GM19463 (cell line): Measurements from ENCODE around the gene VPS8.
A peak's percentile ranks its signal among the peaks of the same experiment; 100 is the strongest.

ENCODE experiments used
- ATAC-seq: cut with Tn5 transposase; IDR thresholded peaks from one replicate; pipeline ENCODE4 v1.9.1; 2021; ENCODE audit warnings: mild to moderate bottlenecking, moderate library complexity; ENCODE audit not compliant: unreplicated experiment

VPS8 gene, protein sequence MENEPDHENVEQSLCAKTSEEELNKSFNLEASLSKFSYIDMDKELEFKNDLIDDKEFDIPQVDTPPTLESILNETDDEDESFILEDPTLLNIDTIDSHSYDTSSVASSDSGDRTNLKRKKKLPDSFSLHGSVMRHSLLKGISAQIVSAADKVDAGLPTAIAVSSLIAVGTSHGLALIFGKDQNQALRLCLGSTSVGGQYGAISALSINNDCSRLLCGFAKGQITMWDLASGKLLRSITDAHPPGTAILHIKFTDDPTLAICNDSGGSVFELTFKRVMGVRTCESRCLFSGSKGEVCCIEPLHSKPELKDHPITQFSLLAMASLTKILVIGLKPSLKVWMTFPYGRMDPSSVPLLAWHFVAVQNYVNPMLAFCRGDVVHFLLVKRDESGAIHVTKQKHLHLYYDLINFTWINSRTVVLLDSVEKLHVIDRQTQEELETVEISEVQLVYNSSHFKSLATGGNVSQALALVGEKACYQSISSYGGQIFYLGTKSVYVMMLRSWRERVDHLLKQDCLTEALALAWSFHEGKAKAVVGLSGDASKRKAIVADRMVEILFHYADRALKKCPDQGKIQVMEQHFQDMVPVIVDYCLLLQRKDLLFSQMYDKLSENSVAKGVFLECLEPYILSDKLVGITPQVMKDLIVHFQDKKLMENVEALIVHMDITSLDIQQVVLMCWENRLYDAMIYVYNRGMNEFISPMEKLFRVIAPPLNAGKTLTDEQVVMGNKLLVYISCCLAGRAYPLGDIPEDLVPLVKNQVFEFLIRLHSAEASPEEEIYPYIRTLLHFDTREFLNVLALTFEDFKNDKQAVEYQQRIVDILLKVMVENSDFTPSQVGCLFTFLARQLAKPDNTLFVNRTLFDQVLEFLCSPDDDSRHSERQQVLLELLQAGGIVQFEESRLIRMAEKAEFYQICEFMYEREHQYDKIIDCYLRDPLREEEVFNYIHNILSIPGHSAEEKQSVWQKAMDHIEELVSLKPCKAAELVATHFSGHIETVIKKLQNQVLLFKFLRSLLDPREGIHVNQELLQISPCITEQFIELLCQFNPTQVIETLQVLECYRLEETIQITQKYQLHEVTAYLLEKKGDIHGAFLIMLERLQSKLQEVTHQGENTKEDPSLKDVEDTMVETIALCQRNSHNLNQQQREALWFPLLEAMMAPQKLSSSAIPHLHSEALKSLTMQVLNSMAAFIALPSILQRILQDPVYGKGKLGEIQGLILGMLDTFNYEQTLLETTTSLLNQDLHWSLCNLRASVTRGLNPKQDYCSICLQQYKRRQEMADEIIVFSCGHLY (N-terminal part only)

DNA sequence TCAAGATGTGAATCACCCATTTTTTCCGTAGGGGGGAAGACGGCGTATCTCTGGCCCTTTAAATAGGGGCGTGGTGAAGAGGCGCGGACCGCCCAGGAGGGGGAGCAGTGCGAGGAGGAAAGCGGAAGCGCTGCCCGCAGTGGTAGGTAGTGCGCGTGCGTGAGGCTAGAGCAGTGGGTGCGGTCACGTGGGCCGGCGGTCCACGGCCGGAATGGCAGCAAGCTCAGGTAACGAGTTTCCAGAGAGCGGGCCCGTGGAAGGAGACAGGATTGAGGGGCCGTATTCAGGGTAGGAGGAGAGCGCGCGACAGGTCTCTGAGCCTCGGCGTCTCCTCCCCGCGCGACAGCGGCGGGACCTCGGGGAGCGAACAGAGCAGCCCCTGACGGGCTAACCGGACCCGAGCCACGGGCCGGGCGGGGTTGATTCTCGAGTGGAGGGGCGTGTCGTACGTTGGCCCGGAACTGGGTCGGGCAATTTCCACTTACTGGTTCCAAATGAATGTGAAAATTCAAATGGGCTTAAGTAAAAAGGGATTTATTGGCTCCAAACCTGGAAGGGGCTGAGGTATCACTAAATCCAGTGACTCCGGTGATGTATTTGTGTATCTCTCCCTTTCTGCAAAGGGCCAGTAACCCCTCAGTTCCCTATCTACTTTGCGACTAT, at the start of gene VPS8:
Gene VPS8, plus strand, starts transcription at position 168 of the 663 bp plus-strand sequence. CDS start 12,467 bp downstream, outside the sequence.
- peak; percentile 88 for ATAC-seq

DNA sequence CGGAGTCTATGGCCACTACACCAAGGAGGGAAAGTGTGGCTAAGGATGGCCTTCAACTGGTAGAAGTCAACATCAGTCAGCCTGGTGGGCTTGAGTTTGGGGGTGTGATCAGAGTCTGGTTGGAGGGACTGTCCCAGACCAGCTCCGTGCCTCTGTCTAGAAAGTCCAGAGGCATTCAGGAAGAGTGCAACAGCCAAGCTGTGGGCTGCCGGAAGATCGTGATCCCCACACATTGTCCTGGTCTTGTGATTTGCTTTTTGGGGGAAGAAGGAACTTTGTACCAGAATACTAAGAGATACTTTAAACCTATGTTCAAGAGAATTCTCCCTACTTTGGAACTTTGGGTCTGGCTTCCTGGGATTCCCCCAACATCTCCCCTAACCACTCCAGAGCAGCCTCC, 47.8 kb upstream of the VPS8 start:
- no peak for ATAC-seq

GRCh38 chr3:184765047-184765729, 46.8 kb upstream of the VPS8 start:
- no peak for ATAC-seq

GRCh38 chr3:184765730-184766074, 46.3 kb upstream of the VPS8 start:
- ATAC-seq = peak; percentile 68

DNA sequence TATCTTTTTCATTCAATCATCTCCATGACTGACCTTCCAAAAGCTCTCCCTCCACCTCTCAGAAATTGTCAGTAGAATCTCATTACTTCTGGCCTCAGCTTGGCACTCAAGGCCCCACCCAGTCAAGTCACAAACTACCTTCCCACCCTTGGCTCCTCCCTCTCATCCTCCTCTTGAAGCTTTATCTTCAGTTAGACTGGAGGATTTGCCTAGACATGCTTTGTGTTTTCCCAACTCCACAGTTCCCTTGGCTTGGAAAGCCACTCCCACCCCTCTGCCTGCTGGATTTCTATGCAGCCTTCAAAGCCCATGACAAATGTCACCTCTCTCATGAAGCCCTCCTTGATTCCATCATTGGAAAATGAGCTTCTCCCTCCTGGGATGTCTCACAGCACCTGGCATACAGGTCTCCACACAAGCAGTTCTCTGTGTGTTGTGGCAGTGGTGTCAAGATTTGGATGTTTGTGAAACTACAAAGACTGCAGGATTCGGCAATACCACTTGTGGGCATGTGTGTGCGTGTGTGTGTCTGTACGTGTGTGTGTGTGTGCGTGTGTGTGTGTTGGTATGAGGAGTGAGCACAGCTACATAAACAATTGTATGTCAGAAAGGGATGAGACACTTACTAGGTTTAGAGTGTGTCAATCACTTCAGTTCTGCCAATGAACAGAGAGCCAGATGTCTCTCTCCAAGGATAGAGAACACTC, 45.3 kb upstream of the VPS8 start:
- ATAC-seq = no peak

- no peak for ATAC-seq
These were observed 44.6 kb upstream of the VPS8 start for GRCh38 chr3:184767377-184767776.

DNA sequence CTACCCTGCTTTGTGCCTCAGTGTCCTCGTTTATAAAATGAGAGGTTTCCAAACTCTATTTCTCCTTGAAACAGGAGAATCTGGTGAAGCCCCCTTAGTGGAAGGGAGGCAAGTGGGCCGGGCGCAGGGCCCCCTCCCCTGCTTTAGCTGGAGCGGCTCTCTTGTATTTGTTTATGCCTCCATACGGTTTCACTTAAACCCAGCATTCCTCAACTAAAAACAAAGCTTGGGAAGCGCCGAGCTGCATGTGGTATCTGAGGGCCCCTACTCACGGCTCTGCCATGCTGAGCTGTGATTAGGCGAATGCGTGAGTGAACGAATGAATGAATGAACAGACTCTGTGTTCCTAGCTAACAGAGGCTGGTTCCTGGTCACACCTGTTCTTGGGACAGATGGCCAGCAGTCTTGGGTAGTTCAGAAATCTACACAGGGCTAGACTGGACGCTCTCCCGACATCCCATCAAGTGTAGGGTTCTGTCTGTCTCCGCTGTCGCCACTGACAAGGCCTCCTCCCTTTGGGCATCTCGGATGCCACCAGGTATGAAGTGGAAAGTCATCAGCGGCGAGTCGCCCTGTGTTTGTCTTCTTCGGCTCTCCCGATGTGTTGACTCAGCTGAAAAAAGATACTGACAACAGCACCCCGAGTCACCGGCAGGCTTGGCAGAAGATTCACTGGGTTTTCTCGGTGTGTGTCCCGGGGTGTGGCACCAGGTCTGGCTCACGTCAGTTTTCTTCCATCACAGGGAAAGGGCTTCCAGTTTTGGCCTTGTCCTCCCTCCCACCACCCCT, 42.4 kb upstream of the VPS8 start:
- ATAC-seq = no peak

GRCh38 chr3:184770541-184770940, 41.4 kb upstream of the VPS8 start:
- ATAC-seq = no peak

DNA sequence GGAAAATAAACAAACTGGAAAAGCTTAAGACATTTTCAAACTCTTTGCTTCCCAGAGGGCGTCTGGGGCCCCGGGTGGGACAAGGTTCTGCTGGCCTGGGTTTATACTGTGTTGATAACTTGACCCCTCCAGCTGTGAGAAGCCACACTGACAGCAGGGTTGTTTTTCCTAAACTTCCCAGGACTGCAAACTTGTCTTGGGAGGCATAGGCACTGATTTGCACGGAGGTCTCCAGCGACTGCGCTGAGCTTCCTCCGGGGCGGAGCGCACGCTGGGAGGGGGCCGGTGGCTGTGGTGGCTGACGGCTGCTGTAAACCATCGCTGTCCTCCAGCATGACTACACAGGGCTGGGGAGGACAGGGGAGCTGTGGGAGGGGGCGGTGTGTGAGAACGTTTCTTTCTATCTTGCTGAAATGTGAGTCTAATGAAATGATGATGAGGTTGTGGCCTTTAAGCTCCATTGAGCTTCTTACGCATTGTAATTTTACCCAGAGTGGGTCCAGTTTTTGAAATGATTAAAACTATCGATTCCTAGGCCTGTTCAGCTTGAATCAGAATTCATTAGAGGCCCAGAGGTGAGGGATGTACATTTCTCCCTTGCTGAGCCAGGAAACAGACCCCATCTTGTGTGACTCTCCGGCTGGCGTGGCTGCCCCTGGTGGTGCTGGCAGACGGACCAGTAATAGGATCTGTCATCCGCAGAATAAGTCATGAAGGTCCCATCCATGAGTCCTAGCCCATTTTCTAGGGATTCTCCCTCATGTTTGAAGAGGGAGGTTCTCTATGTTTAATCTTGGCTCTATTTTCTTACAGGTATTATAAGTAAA, 40.5 kb upstream of the VPS8 start:
- ATAC-seq = no peak

GRCh38 chr3:184772667-184773272, 39.2 kb upstream of the VPS8 start:
- ATAC-seq = no peak

DNA sequence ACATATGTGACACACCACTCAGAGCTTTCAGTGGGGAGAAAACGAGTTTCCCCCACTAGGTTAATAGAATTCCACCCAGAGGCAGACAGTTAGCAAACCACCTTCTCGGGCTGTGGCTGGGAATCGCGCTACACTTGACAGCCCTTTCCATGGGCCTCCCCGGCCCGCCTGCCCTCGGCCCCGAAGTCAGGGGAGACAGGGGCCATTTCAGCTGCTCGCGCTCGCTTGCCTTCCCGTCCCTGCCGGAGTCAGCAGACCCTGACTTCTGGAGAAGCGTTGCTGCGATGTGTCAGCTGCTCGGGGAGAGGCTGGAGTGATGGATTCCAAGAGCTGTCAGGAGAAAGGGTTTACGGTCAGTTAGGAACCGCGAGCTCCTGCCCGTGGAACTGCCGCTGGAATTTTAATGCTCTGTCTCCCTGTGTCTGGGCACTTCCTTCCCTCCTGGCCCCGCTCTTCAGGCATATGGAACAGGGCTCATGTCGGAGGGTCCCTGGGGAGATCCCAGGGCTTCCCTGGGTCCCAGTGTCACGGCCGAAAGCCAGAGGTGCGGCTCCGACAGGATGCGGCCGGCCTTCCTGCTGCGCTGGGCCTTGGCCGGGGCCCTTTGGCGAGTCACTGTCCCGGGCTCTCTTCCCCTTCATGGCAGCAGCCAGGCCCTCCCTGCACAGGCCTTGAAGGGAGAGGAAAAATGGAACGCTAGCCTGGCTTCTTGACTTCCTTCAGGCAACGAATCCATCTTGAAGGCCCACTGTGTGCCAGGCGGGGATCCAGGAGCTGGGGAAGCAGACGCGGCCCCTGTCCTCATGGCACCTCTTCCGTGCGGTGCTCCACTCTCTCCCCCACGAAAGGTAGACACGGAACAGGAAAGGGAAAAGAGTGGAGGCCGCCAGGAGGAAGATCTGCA, 38.4 kb upstream of the VPS8 start:
- no peak for ATAC-seq

DNA sequence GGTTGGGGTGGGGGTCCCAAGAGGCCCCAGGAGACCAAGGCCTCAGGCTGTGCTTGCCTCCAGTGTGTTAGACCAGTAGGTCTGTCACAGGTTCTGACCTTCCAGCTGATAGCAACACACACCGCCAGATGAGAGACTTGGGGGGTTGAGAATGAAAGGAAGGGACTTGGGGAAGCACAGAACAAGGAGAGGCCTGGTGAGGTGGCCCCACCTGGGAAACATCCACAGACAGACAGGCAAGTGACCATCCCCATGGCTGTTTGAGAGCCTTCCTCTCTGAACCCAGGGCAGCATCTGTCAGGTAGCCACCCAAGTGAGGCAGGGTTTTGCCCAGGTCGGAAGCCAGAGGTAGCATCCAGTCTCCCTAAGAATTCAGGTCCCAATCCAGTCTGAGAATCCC, 35.0 kb upstream of the VPS8 start:
- no peak for ATAC-seq

DNA sequence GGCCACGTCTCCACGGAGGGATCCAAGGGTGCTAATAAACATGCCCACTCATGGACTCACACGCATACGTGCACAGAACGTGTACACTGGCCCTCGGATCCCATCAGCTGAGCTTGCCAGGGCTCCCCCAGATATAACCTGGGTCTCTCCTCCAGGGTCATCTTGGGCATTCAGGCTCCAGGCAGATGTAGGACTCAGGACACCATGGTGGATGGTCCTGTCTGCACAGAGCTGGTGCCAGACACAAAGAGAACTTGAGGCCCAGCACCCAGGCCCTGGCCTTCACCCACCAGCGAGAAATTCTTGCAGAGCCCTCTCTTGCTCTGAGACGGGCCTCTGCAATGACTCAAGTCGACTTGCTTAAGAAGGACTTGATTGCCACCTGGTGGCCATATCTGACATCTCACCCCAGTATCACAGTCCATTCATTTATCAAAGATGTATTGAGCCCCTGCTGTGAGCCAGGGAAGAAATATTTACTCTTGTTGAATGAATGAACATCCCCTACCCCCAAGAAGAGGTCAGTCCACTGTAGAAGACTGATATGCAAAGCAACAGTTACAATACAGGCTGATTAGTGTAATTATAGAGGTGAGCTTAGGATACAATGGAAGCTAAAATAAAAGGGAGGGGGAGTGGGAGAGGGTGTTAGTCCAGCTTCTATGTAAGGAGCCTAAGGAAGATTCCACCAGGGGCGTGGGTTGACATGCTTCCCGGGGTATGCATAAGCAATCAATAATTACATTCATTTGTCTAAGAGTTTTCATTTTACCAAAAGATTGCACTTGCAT, 34.2 kb upstream of the VPS8 start:
- ATAC-seq = peak; percentile 89

DNA sequence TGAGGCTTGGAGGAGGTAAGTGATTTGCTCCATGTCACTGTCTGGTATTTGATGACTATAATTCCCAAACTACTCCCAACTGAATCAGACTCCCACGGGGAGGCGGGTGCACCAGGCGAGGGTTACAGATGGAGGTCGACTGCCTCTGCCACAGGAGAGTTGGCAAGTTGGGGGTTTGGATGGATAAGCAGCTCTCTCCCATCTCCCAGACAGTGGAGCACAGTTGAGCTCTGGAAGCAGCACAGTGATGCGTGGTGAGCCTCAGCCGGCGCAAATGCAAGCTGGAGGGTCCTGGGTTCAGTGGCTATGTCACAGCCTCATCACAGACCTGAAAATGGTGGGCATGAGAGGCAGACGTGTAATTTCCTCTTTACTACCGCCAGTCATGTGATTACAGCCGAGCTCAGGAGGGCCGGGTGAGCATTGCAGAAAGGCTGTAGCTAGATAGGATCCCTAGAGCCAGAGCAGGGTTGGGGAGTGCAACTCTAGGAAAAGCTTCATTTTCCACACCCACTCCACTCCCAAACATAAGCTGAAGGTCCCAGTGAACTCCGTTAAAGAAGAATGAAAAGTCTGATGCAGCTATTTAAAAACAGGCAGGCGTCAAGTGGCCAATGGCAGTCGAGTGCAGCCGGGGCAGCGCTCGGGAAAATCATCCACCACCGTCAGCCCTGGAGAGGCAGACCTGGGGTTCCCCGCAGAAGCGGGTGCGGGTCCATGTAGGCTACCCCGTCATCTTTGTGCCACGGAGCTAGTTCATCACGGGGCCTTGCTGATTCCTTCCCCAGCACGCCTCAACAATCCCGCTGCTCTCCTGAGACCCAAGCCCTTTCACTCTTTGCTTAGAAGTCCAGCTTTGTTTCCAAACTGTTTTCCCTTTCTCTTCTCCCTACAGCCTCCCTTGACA, 33.3 kb upstream of the VPS8 start:
- ATAC-seq = no peak
